ENCODE results near the gene HYCC2.
"Not testable (repeated sequence)": the region's sequence is repeated elsewhere in the genome, so short reads cannot be mapped to it uniquely, and the experiment has no call there.

Gene HYCC2

GRCh38 chr2:201070948-201071478 lies 458 bp downstream of the HYCC2 start:
- DNase-seq = peak in 1 of 2 experiments; percentile 4

- no peak for DNase-seq
Measured at GRCh38 chr2:201064797-201065329, 6.6 kb downstream of the HYCC2 start.

GRCh38 chr2:201063516-201063915 lies 8.0 kb downstream of the HYCC2 start:
- not testable (repeated sequence) for DNase-seq

DNA sequence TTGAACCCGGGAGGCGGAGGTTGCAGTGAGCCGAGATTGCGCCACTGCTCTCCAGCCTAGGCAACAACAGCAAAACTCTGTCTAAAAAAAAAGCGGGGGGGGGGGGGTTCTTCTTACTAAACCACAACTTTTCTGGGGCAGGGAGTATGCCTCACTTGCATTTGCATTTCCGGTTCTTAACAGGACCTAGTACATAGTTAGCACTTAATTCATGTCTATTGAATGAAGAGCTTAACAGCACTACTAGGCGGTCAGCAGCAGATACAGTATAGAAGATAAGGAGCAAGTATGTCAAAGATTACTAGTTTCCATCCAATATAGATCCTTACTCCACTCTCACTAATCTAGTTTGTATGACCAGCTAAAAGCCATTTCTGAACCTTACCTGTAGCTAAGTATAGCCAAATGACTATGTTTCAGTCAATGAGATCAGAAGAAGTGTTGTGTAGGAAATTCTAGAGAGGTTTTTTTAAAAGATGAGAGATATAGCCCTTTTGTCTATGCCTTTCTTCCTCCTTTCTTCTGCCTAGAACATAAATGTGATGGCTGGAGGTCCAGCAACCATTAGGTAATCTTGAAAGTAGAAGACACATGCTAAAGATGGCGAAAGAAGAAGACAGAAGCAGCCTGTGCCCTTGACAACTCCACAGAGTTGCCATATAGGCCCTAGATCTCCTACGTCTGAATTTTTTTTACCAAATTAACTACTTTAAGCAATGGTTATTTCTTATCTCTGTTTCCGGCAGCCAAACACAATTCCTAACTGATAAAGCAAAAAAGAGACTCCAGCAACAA lies 11.3 kb downstream of the HYCC2 start:
- DNase-seq = no peak

- DNase-seq = no peak
Measured at GRCh38 chr2:201058914-201059313, 12.6 kb downstream of the HYCC2 start.

GRCh38 chr2:201057715-201058248 lies 13.7 kb downstream of the HYCC2 start:
- DNase-seq = no peak

GRCh38 chr2:201057087-201057521 lies 14.4 kb downstream of the HYCC2 start:
- no peak for DNase-seq

DNA sequence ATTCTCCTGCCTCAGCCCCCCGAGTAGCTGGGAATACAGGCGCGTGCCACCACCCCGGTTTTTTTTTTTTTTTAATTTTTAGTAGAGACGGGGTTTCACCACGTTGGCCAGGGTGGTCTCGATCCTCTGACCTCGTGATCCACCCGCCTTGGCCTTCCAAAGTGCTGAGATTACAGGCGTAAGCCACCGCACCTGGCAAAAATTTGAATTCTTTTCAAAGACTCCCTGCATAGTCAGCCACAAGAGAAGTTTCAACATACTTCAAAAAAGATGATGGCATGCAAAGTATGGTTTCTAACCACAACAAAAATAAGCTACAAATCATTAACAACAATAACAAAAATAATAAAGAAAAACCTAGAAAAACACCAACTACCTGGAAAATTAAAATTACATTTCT lies 22.0 kb downstream of the HYCC2 start:
- DNase-seq = no peak

DNA sequence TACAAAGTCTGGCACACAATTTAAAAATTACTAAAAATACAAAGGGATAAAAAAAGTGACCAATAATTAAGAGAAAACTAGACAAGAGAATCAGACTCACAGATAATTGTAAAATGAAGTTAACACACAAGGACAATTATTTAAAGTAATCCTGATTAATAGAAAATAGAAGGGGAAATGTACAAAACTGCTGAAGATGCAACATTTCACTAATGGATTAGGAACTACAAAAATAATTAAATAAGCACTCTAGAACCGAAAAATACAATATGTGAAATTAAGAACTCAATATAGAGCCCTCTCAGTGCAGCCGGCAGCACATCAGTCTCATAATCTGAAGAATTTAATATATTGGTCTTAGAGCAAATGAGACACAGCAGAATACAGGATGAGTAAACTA lies 24.6 kb downstream of the HYCC2 start:
- no peak for DNase-seq

- DNase-seq = peak in 1 of 2 experiments; percentile 9
Measured at GRCh38 chr2:201043050-201043449, 28.4 kb downstream of the HYCC2 start.

DNA sequence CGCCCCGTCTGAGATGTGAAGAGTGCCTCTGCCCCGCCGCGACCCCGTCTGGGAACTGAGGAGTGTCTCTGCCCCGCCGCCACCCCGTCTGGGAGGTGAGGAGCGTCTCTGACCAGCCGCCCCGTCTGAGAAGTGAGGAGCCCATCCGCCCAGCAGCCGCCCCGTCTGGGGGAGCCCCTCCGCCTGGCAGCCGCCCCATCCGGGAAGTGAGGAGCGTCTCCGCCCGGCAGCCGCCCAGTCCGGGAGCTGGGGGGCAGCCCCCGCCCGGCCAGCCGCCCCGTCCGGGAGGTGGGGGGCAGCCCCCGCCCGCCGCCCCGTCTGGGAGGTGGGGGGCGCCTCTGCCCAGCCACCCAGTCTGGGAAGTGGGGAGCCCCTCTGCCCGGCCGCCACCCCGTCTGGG lies 29.0 kb downstream of the HYCC2 start:
- DNase-seq = not testable (repeated sequence)

GRCh38 chr2:201040867-201041628 lies 30.4 kb downstream of the HYCC2 start:
- DNase-seq = peak in 1 of 2 experiments; percentile 29

DNA sequence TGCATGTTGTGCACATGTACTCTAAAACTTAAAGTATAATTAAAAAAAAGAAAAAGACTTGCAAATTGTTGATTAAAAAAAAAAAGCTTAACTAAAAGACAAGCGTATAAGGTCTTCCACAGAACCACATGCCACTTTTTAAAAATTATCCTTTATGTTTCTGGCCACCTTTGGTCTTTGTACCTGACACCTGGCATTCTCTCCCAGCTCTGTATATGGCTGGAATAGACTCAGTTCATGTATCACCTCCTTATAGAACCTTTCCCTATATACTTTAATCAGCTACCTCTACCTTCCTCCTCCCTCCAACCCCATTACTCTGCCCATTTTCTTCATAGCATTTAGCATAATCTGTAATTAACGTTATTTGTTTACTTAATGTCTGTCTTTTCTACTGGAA lies 32.6 kb downstream of the HYCC2 start:
- DNase-seq = no peak

DNA sequence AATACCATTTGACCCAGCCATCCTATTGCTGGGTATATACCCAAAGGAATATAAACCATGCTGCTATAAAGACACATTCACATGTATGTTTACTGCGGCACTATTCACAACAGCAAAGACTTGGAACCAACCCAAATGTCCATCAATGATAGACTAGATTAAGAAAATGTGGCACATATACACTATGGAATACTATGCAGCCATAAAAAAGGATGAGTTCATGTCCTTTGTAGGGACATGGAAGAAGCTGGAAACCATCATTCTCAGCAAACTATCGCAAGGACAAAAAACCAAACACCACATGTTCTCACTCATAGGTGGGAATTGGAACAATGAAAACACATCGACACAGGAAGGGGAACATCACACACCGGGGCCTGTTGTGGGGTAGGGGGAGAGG lies 33.1 kb downstream of the HYCC2 start:
- not testable (repeated sequence) for DNase-seq

DNA sequence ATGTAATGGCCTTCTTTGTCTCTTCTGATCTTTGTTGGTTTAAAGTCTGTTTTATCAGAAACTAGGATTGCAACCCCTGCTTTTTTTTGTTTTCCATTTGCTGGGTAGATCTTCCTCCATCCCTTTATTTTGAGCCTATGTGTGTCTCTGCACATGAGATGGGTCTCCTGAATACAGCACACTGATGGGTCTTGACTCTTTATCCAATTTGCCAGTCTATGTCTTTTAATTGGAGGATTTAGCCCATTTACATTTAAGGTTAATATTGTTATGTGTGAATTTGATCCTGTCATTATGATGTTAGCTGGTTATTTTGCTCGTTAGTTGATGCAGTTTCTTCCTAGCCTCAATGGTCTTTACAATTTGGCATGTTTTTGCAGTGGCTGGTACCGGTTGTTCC lies 37.1 kb downstream of the HYCC2 start:
- DNase-seq = not testable (repeated sequence)

DNA sequence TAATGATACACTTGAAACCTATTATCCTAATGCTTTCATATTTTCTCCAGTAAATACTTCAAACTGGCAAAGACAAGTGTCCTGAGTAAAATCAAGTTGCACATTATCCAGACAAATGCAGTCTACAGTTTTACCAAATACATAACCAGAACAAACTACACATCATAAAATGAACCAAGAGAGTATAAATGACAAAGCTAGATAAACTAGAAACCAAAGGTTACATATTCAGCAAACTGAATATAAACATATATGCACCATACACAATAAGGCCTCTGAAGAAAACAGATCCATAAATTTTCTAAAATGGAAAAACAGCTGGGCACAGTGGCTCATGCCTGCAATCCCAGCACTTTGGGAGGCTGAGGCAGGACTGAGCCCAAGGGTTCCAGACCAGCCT lies 47.0 kb downstream of the HYCC2 start:
- no peak for DNase-seq

- DNase-seq = no peak
Measured at GRCh38 chr2:201021914-201022313, 49.6 kb downstream of the HYCC2 start.
